Measurements from ENCODE around the gene PBX1.

The PBX1 gene

GRCh38 chr1:164692420-164692819 is 133.4 kb downstream of the PBX1 start:
- Histone ChIP-seq H3K9me2 (replicated peaks; ENCODE audit: insufficient read depth, low read length) (no peaks in the 10 kb centered on the region), H4K20me1 (ENCODE audit: insufficient read depth, low read length) (no peaks in the 10 kb centered on the region), H3K79me2 (ENCODE audit: low read length) (no peaks in the 10 kb centered on the region), H2AFZ (ENCODE audit: low read length) (no peak overlapping the region), H3K27ac (ENCODE audit: low read length) (no peak overlapping the region), H3K36me3 (replicated peaks; ENCODE audit: insufficient read depth, low read length) (no peaks in the 10 kb centered on the region), H3K4me2 (ENCODE audit: low read depth, low read length) (no peak overlapping the region), H3F3A (ENCODE audit: insufficient read depth, low read length) (no peaks in the 10 kb centered on the region), H3K4me1 (ENCODE audit: low read length) (no peaks in the 10 kb centered on the region), H3K9ac (ENCODE audit: low read length) (no peak overlapping the region), H3K4me3 (ENCODE audit: low read length) (no peak overlapping the region), H3K27me3 (replicated peaks; ENCODE audit: insufficient read depth, low read length) (no peaks in the 10 kb centered on the region), H3K9me3 (replicated peaks; ENCODE audit: insufficient read depth, low read length) (no peaks in the 10 kb centered on the region)
- no peak for TF ChIP-seq EZH2phosphoT487 (IDR thresholded peaks at IDR 0.05; ENCODE audit: low read length)
- no peak for TF ChIP-seq EZH2 (optimal IDR thresholded peaks at IDR 0.05; ENCODE audit: low read depth, low read length)
- DNase-seq, result no peak

GRCh38 chr1:164693564-164694359 is 134.8 kb downstream of the PBX1 start:
- Histone ChIP-seq H3K27ac (ENCODE audit: low read length) (no peak overlapping the region), H3K4me2 (ENCODE audit: low read depth, low read length) (no peak overlapping the region), H3K79me2 (ENCODE audit: low read length) (no peaks in the 10 kb centered on the region), H3K9me3 (replicated peaks; ENCODE audit: insufficient read depth, low read length) (no peaks in the 10 kb centered on the region), H3K4me3 (ENCODE audit: low read length) (no peak overlapping the region), H3K9me2 (replicated peaks; ENCODE audit: insufficient read depth, low read length) (no peaks in the 10 kb centered on the region), H3K27me3 (replicated peaks; ENCODE audit: insufficient read depth, low read length) (no peaks in the 10 kb centered on the region), H3K4me1 (ENCODE audit: low read length) (no peaks in the 10 kb centered on the region), H3K9ac (ENCODE audit: low read length) (no peak overlapping the region), H3K36me3 (replicated peaks; ENCODE audit: insufficient read depth, low read length) (no peaks in the 10 kb centered on the region), H4K20me1 (ENCODE audit: insufficient read depth, low read length) (no peaks in the 10 kb centered on the region), H3F3A (ENCODE audit: insufficient read depth, low read length) (no peaks in the 10 kb centered on the region), H2AFZ (ENCODE audit: low read length) (no peak overlapping the region)
- TF ChIP-seq EZH2phosphoT487 (IDR thresholded peaks at IDR 0.05; ENCODE audit: low read length), result no peak
- DNase-seq, result no peak

- no peak for DNase-seq
- no peaks in the 10 kb centered on the region for H3K9me3 ChIP-seq (replicated peaks; ENCODE audit: insufficient read depth, low read length)
- H3K4me1 ChIP-seq (ENCODE audit: low read length), result no peaks in the 10 kb centered on the region
- H3F3A ChIP-seq (ENCODE audit: insufficient read depth, low read length), result no peaks in the 10 kb centered on the region
- H3K79me2 ChIP-seq (ENCODE audit: low read length), result no peaks in the 10 kb centered on the region
- H3K4me2 ChIP-seq (ENCODE audit: low read depth, low read length), result no peak overlapping the region
- no peaks in the 10 kb centered on the region for H4K20me1 ChIP-seq (ENCODE audit: insufficient read depth, low read length)
- no peak overlapping the region for H3K9ac ChIP-seq (ENCODE audit: low read length)
- H3K27me3 ChIP-seq (replicated peaks; ENCODE audit: insufficient read depth, low read length), result no peaks in the 10 kb centered on the region
- H3K4me3 ChIP-seq (ENCODE audit: low read length), result no peak overlapping the region
- H3K27ac ChIP-seq (ENCODE audit: low read length), result no peak overlapping the region
- no peaks in the 10 kb centered on the region for H3K9me2 ChIP-seq (replicated peaks; ENCODE audit: insufficient read depth, low read length)
- TF ChIP-seq EZH2 (optimal IDR thresholded peaks at IDR 0.05; ENCODE audit: low read depth, low read length) (no peak), EZH2phosphoT487 (IDR thresholded peaks at IDR 0.05; ENCODE audit: low read length) (no peak), CTCF (IDR thresholded peaks at IDR 0.05; ENCODE audit: low read length) (no peak)
- H2AFZ ChIP-seq (ENCODE audit: low read length), result no peak overlapping the region
- H3K36me3 ChIP-seq (replicated peaks; ENCODE audit: insufficient read depth, low read length), result no peaks in the 10 kb centered on the region
Measured at GRCh38 chr1:164694505-164694904, 135.5 kb downstream of the PBX1 start.

GRCh38 chr1:164695956-164696665 is 137.1 kb downstream of the PBX1 start:
- no peaks in the 10 kb centered on the region for H3F3A ChIP-seq (ENCODE audit: insufficient read depth, low read length)
- no peak overlapping the region for H3K9ac ChIP-seq (ENCODE audit: low read length)
- no peaks in the 10 kb centered on the region for H3K9me3 ChIP-seq (replicated peaks; ENCODE audit: insufficient read depth, low read length)
- H3K27me3 ChIP-seq (replicated peaks; ENCODE audit: insufficient read depth, low read length), result no peaks in the 10 kb centered on the region
- H3K36me3 ChIP-seq (replicated peaks; ENCODE audit: insufficient read depth, low read length), result no peaks in the 10 kb centered on the region
- H4K20me1 ChIP-seq (ENCODE audit: insufficient read depth, low read length), result no peaks in the 10 kb centered on the region
- no peak overlapping the region for H2AFZ ChIP-seq (ENCODE audit: low read length)
- no peak overlapping the region for H3K4me3 ChIP-seq (ENCODE audit: low read length)
- TF ChIP-seq CTCF (IDR thresholded peaks at IDR 0.05; ENCODE audit: low read length) (no peak), EZH2phosphoT487 (IDR thresholded peaks at IDR 0.05; ENCODE audit: low read length) (no peak), EZH2 (optimal IDR thresholded peaks at IDR 0.05; ENCODE audit: low read depth, low read length) (no peak)
- no peak overlapping the region for H3K27ac ChIP-seq (ENCODE audit: low read length)
- DNase-seq, result no peak
- no peaks in the 10 kb centered on the region for H3K79me2 ChIP-seq (ENCODE audit: low read length)
- no peaks in the 10 kb centered on the region for H3K4me1 ChIP-seq (ENCODE audit: low read length)
- no peak overlapping the region for H3K4me2 ChIP-seq (ENCODE audit: low read depth, low read length)
- no peaks in the 10 kb centered on the region for H3K9me2 ChIP-seq (replicated peaks; ENCODE audit: insufficient read depth, low read length)
